IMR-90 (cell line): Measurements from ENCODE around the gene SURF6. TPM values are rescaled to one million over a fixed set of nuclear protein-coding genes. Genes with fewer than 3 reads are reported as not detected.

Experiments used
- ATAC-seq: fragments of 200-7000 bp; cut with Tn5 transposase; 2 replicates; pipeline ENCODE4 v1.9.1; 2020; ENCODE audit warnings: low read depth, mild to moderate bottlenecking, moderate library complexity
- BruUV-seq: library from RNA; stranded (reverse); fragments of 400-500 nt; replicated peaks from 2 replicates; lab custom pipeline; 2021; lab: Mats Ljungman, UMichigan
- CTCF ChIA-PET: fragments of 300-600 bp; formaldehyde crosslinking; extraction: SDS; loops from one replicate; lab custom pipeline; 2021; ENCODE audit warnings: antibody characterized with exemption; lab: Yijun Ruan, JAX
- POLR2A ChIA-PET: fragments of 300-600 bp; sonication (Branson Sonifier 250); formaldehyde crosslinking; loops from one replicate; lab custom pipeline; 2022; ENCODE audit warnings: antibody characterized with exemption; ENCODE audit not compliant: unreplicated experiment; lab: Charles Lee
- DNase-seq: peaks from one replicate; pipeline ENCODE4 v3.0.0; 2013
- H2AFZ ChIP-seq: replicated peaks from 2 replicates; pipeline ENCODE3; 2013; ENCODE audit warnings: low read length, mild to moderate bottlenecking; ENCODE audit not compliant: poor library complexity
- H2AK5ac ChIP-seq: 2 replicates; pipeline ENCODE4 v1.6.1; 2013; ENCODE audit warnings: low read depth, low read length, inconsistent platforms
- H2AK9ac ChIP-seq: replicated peaks from 2 replicates; pipeline ENCODE3; 2013; ENCODE audit warnings: mild to moderate bottlenecking, low read depth, low read length, moderate library complexity; ENCODE audit not compliant: poor library complexity
- H2BK120ac ChIP-seq: 2 replicates; pipeline ENCODE4 v1.6.1; 2013; ENCODE audit warnings: low read depth, low read length, inconsistent platforms
- H2BK15ac ChIP-seq: 3 replicates; pipeline ENCODE4 v1.6.1; 2013; ENCODE audit warnings: low read depth, low read length, inconsistent platforms
- H2BK20ac ChIP-seq: 2 replicates; pipeline ENCODE4 v1.6.1; 2013; ENCODE audit warnings: low read depth, mild to moderate bottlenecking, inconsistent platforms, low read length, moderate library complexity
- H2BK5ac ChIP-seq: 2 replicates; pipeline ENCODE4 v1.6.1; 2013; ENCODE audit warnings: mild to moderate bottlenecking, low read depth, low read length, inconsistent platforms; ENCODE audit not compliant: poor library complexity, severe bottlenecking
- H3K14ac ChIP-seq: replicated peaks from 2 replicates; pipeline ENCODE4 v1.6.1; 2013; ENCODE audit warnings: low read depth, low read length, inconsistent platforms
- H3K18ac ChIP-seq: 2 replicates; pipeline ENCODE4 v1.6.1; 2013; ENCODE audit warnings: low read depth, low read length, control low read depth
- H3K23ac ChIP-seq: 2 replicates; pipeline ENCODE4 v1.6.1; 2013; ENCODE audit warnings: low read depth, low read length, inconsistent platforms
- H3K27ac ChIP-seq: 2 replicates; pipeline ENCODE4 v1.5.1; 2013; ENCODE audit warnings: mild to moderate bottlenecking, control low read depth, low read length; ENCODE audit not compliant: insufficient read depth
- H3K27me3 ChIP-seq: 2 replicates; pipeline ENCODE4 v1.6.1; 2013; ENCODE audit warnings: low read length; ENCODE audit not compliant: control insufficient read depth, insufficient read depth
- H3K36me3 ChIP-seq: 2 replicates; pipeline ENCODE4 v1.6.1; 2013; ENCODE audit warnings: low read length, mixed read lengths; ENCODE audit not compliant: control insufficient read depth, insufficient read depth
- H3K4ac ChIP-seq: 2 replicates; pipeline ENCODE4 v1.6.1; 2013; ENCODE audit warnings: low read depth, low read length, inconsistent platforms
- H3K4me1 ChIP-seq: 2 replicates; pipeline ENCODE4 v1.6.1; 2013; ENCODE audit warnings: low read length, mixed read lengths; ENCODE audit not compliant: control insufficient read depth, insufficient read depth
- H3K4me2 ChIP-seq: 2 replicates; pipeline ENCODE4 v1.6.1; 2013; ENCODE audit warnings: low read depth, mild to moderate bottlenecking, control low read depth, low read length, moderate library complexity
- H3K4me3 ChIP-seq: 2 replicates; pipeline ENCODE4 v1.5.1; 2013; ENCODE audit warnings: low read depth, mild to moderate bottlenecking, control low read depth, low read length, moderate library complexity; ENCODE audit not compliant: insufficient read depth
- H3K56ac ChIP-seq: 2 replicates; pipeline ENCODE4 v1.6.1; 2013; ENCODE audit warnings: low read length, inconsistent platforms; ENCODE audit not compliant: insufficient read depth; ENCODE audit errors: extremely low read depth
- H3K79me1 ChIP-seq, 2 experiments: 2 replicates each; pipeline ENCODE4 v1.6.1; 2013; ENCODE audit warnings: low read length in 2 of 2, inconsistent platforms in 1 of 2, low read depth in 1 of 2
- H3K9ac ChIP-seq: 2 replicates; pipeline ENCODE4 v1.6.1; 2013; ENCODE audit warnings: low read depth, low read length, control low read depth
- H3K9me1 ChIP-seq: 2 replicates; pipeline ENCODE4 v1.6.1; 2013; ENCODE audit warnings: low read length, inconsistent platforms; ENCODE audit not compliant: insufficient read depth
- H3K9me3 ChIP-seq: 2 replicates; pipeline ENCODE4 v1.6.1; 2013; ENCODE audit warnings: low read length; ENCODE audit not compliant: control insufficient read depth, insufficient read depth
- H4K20me1 ChIP-seq: 2 replicates; pipeline ENCODE4 v1.6.1; 2013; ENCODE audit warnings: low read length, inconsistent platforms; ENCODE audit not compliant: insufficient read depth
- H4K5ac ChIP-seq: 2 replicates; pipeline ENCODE4 v1.6.1; 2013; ENCODE audit warnings: mild to moderate bottlenecking, low read depth, low read length, control low read depth
- H4K8ac ChIP-seq, 2 experiments: 2 replicates each; pipeline ENCODE4 v1.6.1; 2013; ENCODE audit warnings: low read depth in 2 of 2, low read length in 2 of 2, control low read depth in 1 of 2, inconsistent platforms in 1 of 2
- H4K91ac ChIP-seq: 2 replicates; pipeline ENCODE4 v1.6.1; 2013; ENCODE audit warnings: low read depth, low read length, inconsistent platforms; ENCODE audit not compliant: insufficient read depth
- BHLHE40 ChIP-seq: fragments of 150-350 bp; IDR thresholded peaks from 2 replicates; pipeline ENCODE4 v1.6.1; 2016; ENCODE audit warnings: mild to moderate bottlenecking, low read depth, low read length
- CEBPB ChIP-seq: IDR thresholded peaks from 2 replicates; pipeline ENCODE4 v1.6.1; 2012; ENCODE audit warnings: low read depth, low read length, improper control_type of control experiment
- CHD1 ChIP-seq: IDR thresholded peaks from 2 replicates; pipeline ENCODE4 v1.6.1; 2012; ENCODE audit warnings: low read depth, low read length, improper control_type of control experiment
- FOS ChIP-seq: fragments of 150-350 bp; IDR thresholded peaks from 2 replicates; pipeline ENCODE4 v1.6.1; 2016; ENCODE audit warnings: low read depth, low read length
- MAFK ChIP-seq: IDR thresholded peaks from 2 replicates; pipeline ENCODE4 v1.6.1; 2012; ENCODE audit warnings: low read depth, low read length, improper control_type of control experiment
- MAZ ChIP-seq: IDR thresholded peaks from 2 replicates; pipeline ENCODE4 v1.6.1; 2012; ENCODE audit warnings: low read depth, mild to moderate bottlenecking, low read length, improper control_type of control experiment, moderate library complexity, borderline replicate concordance
- MXI1 ChIP-seq: IDR thresholded peaks from 2 replicates; pipeline ENCODE4 v1.6.1; 2012; ENCODE audit warnings: low read depth, mild to moderate bottlenecking, low read length, moderate library complexity, borderline replicate concordance
- NFE2L2 ChIP-seq: fragments of 150-350 bp; IDR thresholded peaks from 2 replicates; pipeline ENCODE4 v1.6.1; 2016; ENCODE audit warnings: low read depth, mild to moderate bottlenecking, low read length
- RCOR1 ChIP-seq: IDR thresholded peaks from 2 replicates; pipeline ENCODE4 v1.6.1; 2012; ENCODE audit warnings: mild to moderate bottlenecking, low read length, improper control_type of control experiment; ENCODE audit not compliant: insufficient replicate concordance
- RFX5 ChIP-seq: IDR thresholded peaks from 2 replicates; pipeline ENCODE4 v1.8.0; 2012; ENCODE audit warnings: low read depth, mild to moderate bottlenecking, low read length, moderate library complexity
- WGBS, 2 experiments: methylation state at CpG; one replicate each; pipeline versions ENCODE4 v1.1.5 to v1.1.7; 2013; ENCODE audit warnings: missing lambda C conversion rate in 2 of 2; ENCODE audit not compliant: insufficient read length in 1 of 2; ENCODE audit errors: extremely low coverage in 2 of 2; 5-methylcytosine and 5-hydroxymethylcytosine counted together
- dilution Hi-C: fragments of 300-500 bp; cut with HindIII; formaldehyde crosslinking; loops from one replicate; pipeline ENCODE4 v1.14.3; 2018; ENCODE audit warnings: low sequenced_read_pairs; ENCODE audit not compliant: unreplicated experiment
- in situ Hi-C: fragments of 300-500 bp; cut with MboI; formaldehyde crosslinking; loops from 3 replicates; pipeline ENCODE4 v1.14.3; 2019; ENCODE audit warnings: low sequenced_read_pairs, inconsistent platforms, mixed read lengths
- intact Hi-C: fragments of 100-400 bp; cut with micrococcal nuclease; formaldehyde crosslinking; loops from 2 replicates; pipeline ENCODE4 v1.10.0; 2022
- polyA plus RNA-seq, 3 experiments: library from polyadenylated mRNA; depleted of rRNA; stranded (reverse); fragments of >200 nt; gene quantifications; 2 replicates each; pipeline ENCODE4 v1.2.3, GENCODE V29; 2012; ENCODE audit warnings: low replicate concordance in 1 of 3
- total RNA-seq: library from RNA; depleted of rRNA; stranded (reverse); fragments of >200 nt; gene quantifications from 2 replicates; pipeline ENCODE4 v1.2.3, GENCODE V29; 2012
- TF ChIP-seq, protein P1 (sequence below): fragments of 150-350 bp; IDR thresholded peaks from 2 replicates; pipeline ENCODE4 v1.6.1; 2016; ENCODE audit warnings: low read depth, mild to moderate bottlenecking, low read length, moderate library complexity, borderline replicate concordance
- TF ChIP-seq, protein P2 (sequence below): conservative IDR thresholded peaks from 2 replicates; pipeline ENCODE4 v1.5.1; 2012; ENCODE audit warnings: mild to moderate bottlenecking, low read depth, low read length, improper control_type of control experiment
- TF ChIP-seq, protein P3 (sequence below): fragments of 150-350 bp; IDR thresholded peaks from 2 replicates; pipeline ENCODE4 v1.6.1; 2017; ENCODE audit warnings: mild to moderate bottlenecking, antibody characterized with exemption, low read length, low read depth

SURF6 gene
- total and polyA plus RNA-seq, 2 of the 4 experiments (the other 2 are of a cell fraction), result 6.1 to 12.8 TPM

DNA sequence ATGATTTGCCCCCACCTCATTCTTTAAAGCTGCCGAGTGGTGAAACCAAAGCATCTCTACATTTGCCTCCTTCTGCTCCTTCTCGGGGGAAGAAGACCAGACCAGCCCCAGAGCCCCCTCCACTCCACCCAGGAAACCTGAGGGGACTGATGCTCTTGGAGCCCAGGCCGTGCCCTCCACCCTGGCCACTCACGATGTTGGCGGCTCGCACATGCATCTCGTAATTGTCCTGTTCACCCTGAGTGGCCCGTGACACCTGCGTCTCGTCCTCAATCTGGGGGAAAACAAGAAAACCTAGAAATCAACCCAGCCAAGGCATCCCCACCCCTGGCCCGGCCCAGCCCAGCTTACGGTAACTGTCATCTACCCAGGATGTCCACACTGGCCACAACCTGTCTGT lies 9.0 kb upstream of the SURF6 start:
- H2AFZ ChIP-seq, result no peak overlapping the region
- H4K8ac ChIP-seq, result no peak overlapping the region
- H2BK120ac ChIP-seq, result no peak overlapping the region
- TF ChIP-seq RCOR1, result no peak
- no peak for TF ChIP-seq CEBPB
- TF ChIP-seq, protein P1, sequence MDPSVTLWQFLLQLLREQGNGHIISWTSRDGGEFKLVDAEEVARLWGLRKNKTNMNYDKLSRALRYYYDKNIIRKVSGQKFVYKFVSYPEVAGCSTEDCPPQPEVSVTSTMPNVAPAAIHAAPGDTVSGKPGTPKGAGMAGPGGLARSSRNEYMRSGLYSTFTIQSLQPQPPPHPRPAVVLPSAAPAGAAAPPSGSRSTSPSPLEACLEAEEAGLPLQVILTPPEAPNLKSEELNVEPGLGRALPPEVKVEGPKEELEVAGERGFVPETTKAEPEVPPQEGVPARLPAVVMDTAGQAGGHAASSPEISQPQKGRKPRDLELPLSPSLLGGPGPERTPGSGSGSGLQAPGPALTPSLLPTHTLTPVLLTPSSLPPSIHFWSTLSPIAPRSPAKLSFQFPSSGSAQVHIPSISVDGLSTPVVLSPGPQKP, result no peak
- TF ChIP-seq BHLHE40, result no peak
- TF ChIP-seq, protein P2, sequence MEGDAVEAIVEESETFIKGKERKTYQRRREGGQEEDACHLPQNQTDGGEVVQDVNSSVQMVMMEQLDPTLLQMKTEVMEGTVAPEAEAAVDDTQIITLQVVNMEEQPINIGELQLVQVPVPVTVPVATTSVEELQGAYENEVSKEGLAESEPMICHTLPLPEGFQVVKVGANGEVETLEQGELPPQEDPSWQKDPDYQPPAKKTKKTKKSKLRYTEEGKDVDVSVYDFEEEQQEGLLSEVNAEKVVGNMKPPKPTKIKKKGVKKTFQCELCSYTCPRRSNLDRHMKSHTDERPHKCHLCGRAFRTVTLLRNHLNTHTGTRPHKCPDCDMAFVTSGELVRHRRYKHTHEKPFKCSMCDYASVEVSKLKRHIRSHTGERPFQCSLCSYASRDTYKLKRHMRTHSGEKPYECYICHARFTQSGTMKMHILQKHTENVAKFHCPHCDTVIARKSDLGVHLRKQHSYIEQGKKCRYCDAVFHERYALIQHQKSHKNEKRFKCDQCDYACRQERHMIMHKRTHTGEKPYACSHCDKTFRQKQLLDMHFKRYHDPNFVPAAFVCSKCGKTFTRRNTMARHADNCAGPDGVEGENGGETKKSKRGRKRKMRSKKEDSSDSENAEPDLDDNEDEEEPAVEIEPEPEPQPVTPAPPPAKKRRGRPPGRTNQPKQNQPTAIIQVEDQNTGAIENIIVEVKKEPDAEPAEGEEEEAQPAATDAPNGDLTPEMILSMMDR, result no peak
- no peak for TF ChIP-seq MXI1
- no peak for TF ChIP-seq MAFK
- TF ChIP-seq MAZ, result no peak
- no peak for TF ChIP-seq FOS
- TF ChIP-seq NFE2L2, result no peak
- TF ChIP-seq, protein P3, sequence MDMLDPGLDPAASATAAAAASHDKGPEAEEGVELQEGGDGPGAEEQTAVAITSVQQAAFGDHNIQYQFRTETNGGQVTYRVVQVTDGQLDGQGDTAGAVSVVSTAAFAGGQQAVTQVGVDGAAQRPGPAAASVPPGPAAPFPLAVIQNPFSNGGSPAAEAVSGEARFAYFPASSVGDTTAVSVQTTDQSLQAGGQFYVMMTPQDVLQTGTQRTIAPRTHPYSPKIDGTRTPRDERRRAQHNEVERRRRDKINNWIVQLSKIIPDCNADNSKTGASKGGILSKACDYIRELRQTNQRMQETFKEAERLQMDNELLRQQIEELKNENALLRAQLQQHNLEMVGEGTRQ, result no peak
- no peak for TF ChIP-seq CHD1
- no peak for TF ChIP-seq RFX5
- no peak overlapping the region for H3K9ac ChIP-seq
- H3K27ac ChIP-seq, result no peak overlapping the region
- no peak overlapping the region for H3K4me3 ChIP-seq
- no peak for DNase-seq
- H3K27me3 ChIP-seq, result no peaks in the 10 kb centered on the region
- no peak overlapping the region for H4K91ac ChIP-seq
- no peak overlapping the region for H2AK5ac ChIP-seq
- H3K18ac ChIP-seq, result no peak overlapping the region
- no peak overlapping the region for H2BK20ac ChIP-seq
- no peak overlapping the region for H3K14ac ChIP-seq
- peaks cover 15% of the 10 kb centered on the region for H3K4me1 ChIP-seq
- peaks cover 26 to 59% of the 10 kb centered on the region in 2 experiments for H3K79me1 ChIP-seq
- ChIA-PET CTCF (no interaction called here), POLR2A (no interaction called here)
- in situ Hi-C loops, result no loop called here
- peaks cover 6% of the 10 kb centered on the region; the same call in 1 of the 2 replicates for H3K9me1 ChIP-seq
- H3K4ac ChIP-seq, result no peak overlapping the region
- H3K4me2 ChIP-seq, result no peak overlapping the region
- 94% methylated on average over 8 of the region's 12 CpGs; no CpG with 5 or more reads in 1 of the 2 experiments for WGBS, 2 experiments
- peaks cover 27% of the 10 kb centered on the region for H4K20me1 ChIP-seq
- H3K9me3 ChIP-seq, result no peaks in the 10 kb centered on the region
- ATAC-seq, result no peak
- no peak overlapping the region for H2BK15ac ChIP-seq
- no TSS peak for BruUV-seq
- no peak overlapping the region for H2BK5ac ChIP-seq
- H2AK9ac ChIP-seq, result no peak overlapping the region
- no peak overlapping the region for H3K23ac ChIP-seq
- H3K56ac ChIP-seq, result no peak overlapping the region
- intact Hi-C loops, result no loop called here
- dilution Hi-C loops, result no loop called here
- no peak overlapping the region for H4K5ac ChIP-seq
- H3K36me3 ChIP-seq, result peaks cover 66% of the 10 kb centered on the region
